ENCODE data around the gene FBN1.

The FBN1 gene

GRCh38 chr15:48578965-48579364 is 66.5 kb downstream of the FBN1 start:
- no peak for DNase-seq

GRCh38 chr15:48577469-48577868 is 68.0 kb downstream of the FBN1 start:
- no peak for DNase-seq

GRCh38 chr15:48574187-48574586 is 71.3 kb downstream of the FBN1 start:
- DNase-seq: no peak

GRCh38 chr15:48573780-48574179 is 71.7 kb downstream of the FBN1 start:
- no peak for DNase-seq

GRCh38 chr15:48572823-48573222 is 72.7 kb downstream of the FBN1 start:
- no peak for DNase-seq

- no peak for DNase-seq
Observed at GRCh38 chr15:48571510-48571909, 74.0 kb downstream of the FBN1 start.

GRCh38 chr15:48570822-48571221 is 74.7 kb downstream of the FBN1 start:
- no peak for DNase-seq

- no peak for DNase-seq
Observed at GRCh38 chr15:48569591-48570302, 75.8 kb downstream of the FBN1 start.

- no peak for DNase-seq
Observed at GRCh38 chr15:48566668-48567067, 78.8 kb downstream of the FBN1 start.

GRCh38 chr15:48565560-48566482 is 79.7 kb downstream of the FBN1 start:
- DNase-seq: no peak

GRCh38 chr15:48564690-48565089 is 80.8 kb downstream of the FBN1 start:
- no peak for DNase-seq

GRCh38 chr15:48563934-48564333 is 81.6 kb downstream of the FBN1 start:
- no peak for DNase-seq

- no peak for DNase-seq
Observed at GRCh38 chr15:48560321-48561051, 85.0 kb downstream of the FBN1 start.

- no peak for DNase-seq
Observed at GRCh38 chr15:48559285-48559684, 86.2 kb downstream of the FBN1 start.

GRCh38 chr15:48558226-48558625 is 87.3 kb downstream of the FBN1 start:
- DNase-seq: no peak

GRCh38 chr15:48557335-48557734 is 88.2 kb downstream of the FBN1 start:
- DNase-seq: no peak

- DNase-seq: no peak
Observed at GRCh38 chr15:48556159-48556897, 89.2 kb downstream of the FBN1 start.

GRCh38 chr15:48555241-48555881 is 90.1 kb downstream of the FBN1 start:
- DNase-seq: no peak

GRCh38 chr15:48554112-48554511 is 91.4 kb downstream of the FBN1 start:
- DNase-seq: no peak

- no peak for DNase-seq
Observed at GRCh38 chr15:48553559-48553958, 92.0 kb downstream of the FBN1 start.

GRCh38 chr15:48550822-48551525 is 94.5 kb downstream of the FBN1 start:
- DNase-seq: no peak

GRCh38 chr15:48548455-48548854 is 97.1 kb downstream of the FBN1 start:
- no peak for DNase-seq

Data from stimulated activated CD4-positive, alpha-beta T cell treated with anti-CD3 and anti-CD28 coated beads, Interleukin-2, amount 100 ng/mL, for 24 hours (primary cell).